DND-41 (cell line): ENCODE data around the gene PSMD3.

Source experiments
- EZH2 ChIP-seq: IDR thresholded peaks from 3 replicates; pipeline ENCODE4 v1.6.1; 2012; ENCODE audit warnings: borderline replicate concordance, low read depth, mild to moderate bottlenecking, moderate library complexity, low read length, inconsistent platforms; ENCODE audit not compliant: severe bottlenecking
- TF ChIP-seq, protein P1 (sequence below): IDR thresholded peaks from 2 replicates; pipeline ENCODE4 v1.5.1; 2012; ENCODE audit warnings: borderline replicate concordance, low read length, moderate library complexity, mild to moderate bottlenecking; ENCODE audit not compliant: poor library complexity, severe bottlenecking; ENCODE audit errors: extremely low read depth

DNA sequence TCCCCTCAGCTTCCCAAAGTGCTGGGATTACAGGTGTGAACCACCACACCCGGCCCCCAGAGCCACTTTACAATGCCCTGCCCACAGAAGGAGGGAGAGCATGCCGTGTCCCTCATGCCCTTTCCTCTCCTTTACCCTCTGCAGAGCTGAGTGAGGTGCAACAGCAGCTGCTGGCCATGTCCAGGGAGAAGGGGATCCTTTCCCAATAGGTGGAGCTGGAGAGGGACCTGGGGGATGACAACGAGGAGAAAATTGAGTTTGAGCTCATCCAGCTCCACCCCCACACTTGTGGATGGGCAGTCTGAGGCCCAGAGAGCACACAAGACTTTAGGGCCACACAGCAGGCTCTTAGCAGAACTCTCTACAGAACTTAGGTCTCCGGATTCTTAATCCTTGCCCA, 25.7 kb upstream of the PSMD3 start:
- TF ChIP-seq, protein P1, sequence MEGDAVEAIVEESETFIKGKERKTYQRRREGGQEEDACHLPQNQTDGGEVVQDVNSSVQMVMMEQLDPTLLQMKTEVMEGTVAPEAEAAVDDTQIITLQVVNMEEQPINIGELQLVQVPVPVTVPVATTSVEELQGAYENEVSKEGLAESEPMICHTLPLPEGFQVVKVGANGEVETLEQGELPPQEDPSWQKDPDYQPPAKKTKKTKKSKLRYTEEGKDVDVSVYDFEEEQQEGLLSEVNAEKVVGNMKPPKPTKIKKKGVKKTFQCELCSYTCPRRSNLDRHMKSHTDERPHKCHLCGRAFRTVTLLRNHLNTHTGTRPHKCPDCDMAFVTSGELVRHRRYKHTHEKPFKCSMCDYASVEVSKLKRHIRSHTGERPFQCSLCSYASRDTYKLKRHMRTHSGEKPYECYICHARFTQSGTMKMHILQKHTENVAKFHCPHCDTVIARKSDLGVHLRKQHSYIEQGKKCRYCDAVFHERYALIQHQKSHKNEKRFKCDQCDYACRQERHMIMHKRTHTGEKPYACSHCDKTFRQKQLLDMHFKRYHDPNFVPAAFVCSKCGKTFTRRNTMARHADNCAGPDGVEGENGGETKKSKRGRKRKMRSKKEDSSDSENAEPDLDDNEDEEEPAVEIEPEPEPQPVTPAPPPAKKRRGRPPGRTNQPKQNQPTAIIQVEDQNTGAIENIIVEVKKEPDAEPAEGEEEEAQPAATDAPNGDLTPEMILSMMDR = no peak
- TF ChIP-seq EZH2 = no peak
